HT1080 (cell line): ENCODE data around the gene MAP2. TPM values are rescaled to one million over a fixed set of nuclear protein-coding genes. Genes with fewer than 3 reads are reported as not detected.

Experiments used
- DNase-seq: peaks from one replicate; pipeline ENCODE4 v3.0.0-alpha.2; 2015; ENCODE audit warnings: low read depth
- total RNA-seq: library from RNA; depleted of rRNA; stranded (reverse); fragments of >200 nt; shearing (Covaris generic); gene quantifications from 2 replicates; pipeline ENCODE4 v1.2.3, GENCODE V29; 2014

Gene MAP2
- total RNA-seq, 1 experiment from 2014 or later: 0.77 TPM

DNA sequence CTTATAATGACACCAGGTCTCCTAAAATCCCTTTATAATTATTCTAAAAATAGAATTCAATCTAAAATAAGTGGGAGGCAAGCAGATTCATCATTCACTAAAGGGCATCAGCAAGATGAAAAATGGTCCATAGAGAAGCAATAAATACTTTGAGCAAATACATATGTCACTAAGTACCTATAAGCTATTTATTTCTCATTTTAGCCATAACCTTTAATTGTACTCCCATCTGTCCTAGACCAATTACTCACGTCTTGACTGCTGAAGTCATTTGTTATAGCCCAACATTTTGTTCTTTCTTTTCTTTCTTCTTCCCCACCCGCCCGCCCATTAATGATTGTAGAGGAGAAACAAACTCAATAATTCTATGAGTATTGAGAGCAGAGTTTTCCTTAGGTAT is 105.7 kb downstream of the MAP2 start:
- no peak for DNase-seq

DNA sequence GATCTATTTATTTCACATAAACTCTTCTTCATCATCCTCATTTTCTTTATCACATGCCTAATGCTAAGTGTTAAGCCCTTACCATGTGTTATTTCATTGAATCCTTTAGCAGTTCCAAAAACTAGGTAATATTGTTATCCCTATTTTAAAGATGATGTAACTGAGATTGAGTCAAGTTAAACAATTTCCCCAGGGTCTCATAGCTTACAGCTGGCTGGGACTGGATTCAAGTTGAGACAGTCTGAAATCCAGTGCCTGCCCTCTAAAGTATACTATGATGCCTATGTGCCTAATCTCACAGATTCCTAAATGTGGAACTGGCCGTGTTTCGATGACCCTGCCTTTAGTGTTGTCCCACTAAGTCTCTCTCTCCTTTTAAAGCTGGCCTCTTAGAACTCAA is 108.5 kb downstream of the MAP2 start:
- DNase-seq: no peak

DNA sequence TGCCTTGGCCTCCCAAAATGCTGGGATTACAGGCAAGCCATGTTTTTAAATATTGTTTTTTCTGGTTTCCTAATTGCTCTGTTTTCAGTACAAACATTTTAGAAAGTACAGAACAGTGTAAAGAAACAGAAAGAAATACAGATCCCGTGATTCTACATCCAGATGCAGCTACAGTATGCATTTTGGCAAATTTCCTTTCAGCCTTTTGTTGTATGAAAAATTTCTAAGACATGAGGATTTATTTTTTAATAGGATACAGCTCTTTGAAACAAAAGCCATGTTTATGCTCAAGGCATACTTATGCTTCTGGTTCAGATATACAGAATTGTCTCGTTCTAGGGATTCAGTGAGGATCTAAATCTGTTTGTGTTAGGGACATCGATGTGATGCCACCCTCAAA is 109.5 kb downstream of the MAP2 start:
- no peak for DNase-seq

DNA sequence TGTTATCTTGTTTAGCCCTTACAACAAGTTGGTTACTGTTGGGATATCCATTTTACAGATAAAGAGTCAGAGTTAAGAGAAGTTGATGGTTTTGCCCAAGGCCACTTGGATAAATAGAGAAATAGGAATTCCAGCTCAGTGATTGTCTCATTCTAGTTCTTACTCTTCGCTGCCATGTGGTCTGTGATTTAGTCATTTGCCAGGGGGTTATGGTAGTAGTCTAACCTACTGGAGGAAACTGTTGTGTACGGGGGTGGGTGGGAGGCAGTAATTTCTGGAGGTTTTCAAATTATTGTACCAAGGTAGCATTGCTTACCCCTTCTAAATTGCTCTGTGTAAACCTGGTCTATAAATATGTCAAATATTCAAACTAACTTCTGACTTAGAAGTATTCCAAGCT is 110.4 kb downstream of the MAP2 start:
- DNase-seq: no peak

DNA sequence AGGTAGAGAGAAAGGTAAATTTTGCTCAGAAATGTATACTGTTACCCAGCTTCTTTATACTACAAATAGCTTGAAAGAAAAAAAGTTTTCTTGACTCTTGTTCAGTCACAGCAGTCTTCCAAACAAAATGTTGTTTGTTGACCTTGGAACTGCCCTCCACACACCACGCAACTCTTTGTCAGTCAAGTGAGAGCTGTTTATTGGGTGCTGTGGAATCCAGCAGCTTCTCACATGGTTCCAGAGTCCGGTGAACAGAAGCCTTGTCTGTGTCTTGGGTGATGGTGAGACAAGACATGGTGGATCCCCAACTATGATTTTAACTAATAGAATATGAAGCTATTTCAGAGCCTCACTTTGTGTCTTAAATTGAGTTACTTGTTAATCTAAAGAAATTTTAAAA is 112.5 kb downstream of the MAP2 start:
- no peak for DNase-seq

DNA sequence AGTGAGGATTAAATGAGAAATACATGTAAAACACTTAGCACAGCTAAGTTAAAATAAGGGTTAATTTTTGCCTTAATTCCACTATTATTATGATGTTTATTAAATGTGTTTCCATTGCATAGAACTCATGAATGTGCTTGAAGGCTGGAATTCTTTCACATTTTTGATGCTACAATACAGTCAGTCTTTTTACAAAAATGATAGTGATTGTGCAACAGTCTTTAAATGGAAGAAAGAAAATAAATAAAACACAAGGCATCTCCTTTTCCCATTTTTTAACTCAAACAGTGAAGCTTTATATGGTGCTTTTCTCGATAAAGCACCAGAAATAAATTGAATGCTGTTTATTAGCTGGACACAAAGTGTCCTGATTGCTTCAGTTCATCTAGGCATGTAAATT is 123.9 kb downstream of the MAP2 start:
- DNase-seq: no peak

DNA sequence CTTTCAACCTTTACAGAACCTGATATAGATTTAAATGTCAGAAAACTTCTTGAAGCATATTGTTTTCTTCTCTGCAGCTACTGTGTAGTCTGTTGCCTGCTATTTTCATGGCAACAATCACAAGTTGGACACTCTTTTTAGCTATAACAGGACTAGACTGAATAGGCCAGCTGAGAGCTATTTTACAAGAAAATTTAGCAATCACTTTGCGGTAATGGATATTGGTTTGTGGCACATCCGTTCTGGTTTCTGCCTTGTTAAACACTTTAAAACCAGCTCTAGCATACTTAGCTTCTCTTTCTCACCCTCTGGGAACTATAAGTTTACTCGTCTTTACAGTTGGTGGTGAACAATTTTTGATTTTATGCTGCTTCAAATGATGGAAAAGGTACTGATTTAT is 125.7 kb downstream of the MAP2 start:
- no peak for DNase-seq

DNA sequence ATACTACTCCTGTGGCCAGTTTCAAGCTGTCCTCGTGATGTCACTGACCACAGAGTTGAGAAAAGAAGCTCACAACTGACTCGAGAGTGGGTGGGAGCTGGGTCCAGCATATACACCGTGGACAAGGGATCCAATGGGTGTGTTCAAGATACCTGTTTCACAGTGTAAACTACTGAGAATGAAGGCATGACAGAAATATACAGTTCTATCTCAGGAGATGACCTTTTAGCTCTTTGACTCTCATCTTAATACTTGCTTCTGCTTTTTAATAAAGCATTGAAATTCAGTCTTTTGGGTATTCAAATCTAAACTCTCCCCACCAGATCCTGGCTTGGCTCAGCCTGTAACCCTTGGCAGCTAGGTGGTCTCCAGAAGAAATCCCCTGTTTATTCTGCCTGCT is 130.1 kb downstream of the MAP2 start:
- no peak for DNase-seq

DNA sequence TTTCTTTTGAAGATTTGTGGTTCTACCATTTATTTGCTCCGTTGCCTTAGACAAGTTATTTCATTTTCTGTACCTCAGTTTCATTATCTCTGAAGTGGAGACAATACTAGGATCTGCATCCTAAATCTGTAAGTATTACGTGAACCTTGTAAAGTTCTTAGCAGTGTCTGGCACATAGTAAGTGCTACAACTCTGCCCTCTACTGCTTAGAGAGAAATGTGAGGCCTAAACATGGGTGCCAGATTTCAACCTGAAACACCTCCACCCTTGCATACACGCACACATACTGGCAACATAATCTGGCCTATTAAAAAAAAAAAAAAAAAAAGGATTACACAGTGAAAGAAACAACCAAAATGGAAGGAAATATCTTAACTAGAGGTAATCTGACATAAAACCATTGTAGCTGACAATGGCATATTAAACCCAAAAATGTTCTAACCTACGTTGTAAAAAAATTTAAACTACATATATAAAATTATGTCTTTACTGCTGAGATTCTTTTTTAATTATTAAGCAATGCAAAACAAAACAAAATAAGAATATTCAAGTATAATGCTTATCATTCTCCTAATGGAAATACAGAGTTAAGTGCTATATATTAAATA is 132.6 kb downstream of the MAP2 start:
- DNase-seq: peak; percentile 23

DNA sequence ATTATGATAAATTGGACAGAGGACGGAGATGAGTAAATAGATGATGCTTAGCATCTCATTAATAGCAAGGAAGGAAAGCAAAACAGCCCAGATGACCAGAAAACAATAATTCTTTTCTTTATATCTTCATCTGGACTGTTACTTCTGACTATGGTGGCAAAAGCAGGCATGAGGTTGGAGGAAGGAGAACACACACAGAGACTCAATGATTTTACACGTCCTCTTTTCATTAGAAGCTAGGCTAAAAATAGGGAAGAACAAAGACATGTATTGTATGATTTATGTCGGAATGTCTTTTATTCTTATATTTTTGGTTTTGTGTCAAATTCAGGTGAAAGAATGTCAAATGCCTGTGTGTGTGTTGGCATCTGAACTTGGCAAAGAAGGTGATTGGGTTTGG is 137.1 kb downstream of the MAP2 start:
- DNase-seq: no peak

DNA sequence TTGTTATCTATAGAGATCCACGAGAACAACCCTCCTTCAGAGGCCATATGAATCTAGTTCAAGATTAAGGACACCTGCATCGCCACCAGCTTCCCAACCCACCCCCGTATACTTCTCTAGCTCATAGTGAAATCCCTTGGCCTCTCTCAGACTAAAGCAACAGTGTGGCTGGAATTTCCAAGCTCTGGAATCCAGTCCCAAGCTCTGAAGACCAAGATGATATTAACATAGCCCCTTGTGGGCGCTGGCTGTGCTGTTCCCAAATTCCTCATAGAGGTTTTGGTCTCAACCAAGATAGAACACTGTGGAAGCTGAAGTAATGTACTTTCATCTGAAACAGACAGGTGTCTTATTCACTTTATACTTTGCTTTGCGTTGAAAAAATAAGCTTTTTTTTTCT is 139.6 kb downstream of the MAP2 start:
- DNase-seq: no peak

DNA sequence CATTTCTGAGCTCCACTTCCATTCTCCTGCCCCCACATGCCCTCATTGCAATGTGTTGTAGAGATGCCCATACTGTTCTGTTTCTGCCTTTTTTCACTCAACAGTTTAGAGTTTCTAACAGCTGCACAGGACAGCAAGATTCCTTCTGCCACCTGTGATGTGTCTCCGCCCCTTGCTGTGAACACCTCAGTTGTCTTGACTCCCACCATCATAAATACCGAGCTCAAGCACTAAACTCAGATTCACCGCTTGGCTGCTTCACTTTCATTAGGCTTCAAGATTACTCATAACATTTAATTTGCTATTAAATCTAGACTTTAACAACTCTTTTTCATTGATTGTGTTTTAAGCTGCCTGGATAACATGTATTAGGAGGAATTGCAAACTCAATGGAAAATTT is 141.0 kb downstream of the MAP2 start:
- no peak for DNase-seq

DNA sequence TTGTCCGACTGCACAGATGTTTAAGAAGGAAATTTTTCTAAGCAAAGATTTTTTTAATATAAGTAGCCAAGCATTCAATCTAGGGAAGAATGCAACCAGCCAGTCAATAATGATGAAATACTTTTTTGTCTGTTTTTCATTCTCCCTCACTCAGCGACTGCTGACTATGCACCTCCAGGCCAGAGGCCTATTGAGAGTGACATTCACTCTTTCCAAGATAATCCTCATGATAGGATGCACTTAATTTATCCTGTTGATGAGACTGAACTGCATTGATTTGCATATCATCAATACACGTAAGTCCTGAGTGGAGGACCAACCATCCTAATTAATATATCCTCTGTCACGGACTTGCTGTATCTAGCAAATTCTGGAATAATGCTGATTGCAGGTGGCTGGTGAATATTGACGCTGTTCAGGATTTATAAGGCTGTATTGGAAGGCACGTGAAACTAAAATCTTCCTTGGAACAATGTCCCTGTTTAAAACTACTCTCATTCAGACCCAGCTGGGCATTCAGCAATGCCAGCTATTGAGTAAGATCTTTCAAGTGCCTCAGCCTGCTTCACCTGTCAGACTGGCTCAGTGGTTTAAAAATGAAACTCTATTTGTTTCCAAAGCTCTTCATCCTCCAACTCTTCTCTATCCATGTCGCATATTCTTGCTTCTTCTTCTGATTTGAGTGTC is 142.2 kb downstream of the MAP2 start:
- DNase-seq: no peak

DNA sequence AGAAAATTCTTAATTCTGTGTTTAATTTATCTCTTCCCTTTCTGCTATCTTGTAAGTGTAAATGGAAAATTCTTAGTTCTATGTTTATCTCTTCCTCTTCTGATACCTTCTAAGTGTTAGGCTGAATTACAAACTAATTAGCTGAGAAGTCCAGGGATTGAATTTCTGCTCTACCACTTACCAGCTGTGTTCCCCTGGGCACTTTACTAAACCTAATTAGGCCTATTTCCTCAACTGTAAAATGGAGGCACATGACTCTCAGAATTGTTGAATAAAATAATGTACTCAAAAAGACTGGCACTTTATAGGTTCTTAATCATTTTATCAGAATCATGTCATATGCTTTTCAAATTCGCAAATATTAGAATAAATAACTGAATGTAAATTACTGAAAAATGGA is 146.3 kb downstream of the MAP2 start:
- DNase-seq: no peak

DNA sequence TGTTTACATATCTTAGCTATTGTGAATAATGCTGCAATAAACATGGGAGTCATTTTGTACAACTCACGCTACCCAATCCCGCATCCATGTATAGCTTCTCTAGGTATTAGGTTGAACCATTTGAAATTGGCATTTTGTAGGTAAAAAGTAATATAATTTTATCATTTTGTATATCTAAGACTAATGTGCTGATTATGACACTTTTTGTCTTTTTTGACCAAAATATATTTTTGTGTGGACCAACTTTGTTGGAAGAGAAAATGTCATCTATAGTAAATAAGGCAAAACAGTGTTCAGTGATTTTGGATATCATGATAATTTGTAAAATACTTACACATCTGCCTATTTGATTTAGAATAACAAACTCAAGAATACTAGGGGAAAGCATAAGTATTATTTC is 150.7 kb downstream of the MAP2 start:
- DNase-seq: no peak

DNA sequence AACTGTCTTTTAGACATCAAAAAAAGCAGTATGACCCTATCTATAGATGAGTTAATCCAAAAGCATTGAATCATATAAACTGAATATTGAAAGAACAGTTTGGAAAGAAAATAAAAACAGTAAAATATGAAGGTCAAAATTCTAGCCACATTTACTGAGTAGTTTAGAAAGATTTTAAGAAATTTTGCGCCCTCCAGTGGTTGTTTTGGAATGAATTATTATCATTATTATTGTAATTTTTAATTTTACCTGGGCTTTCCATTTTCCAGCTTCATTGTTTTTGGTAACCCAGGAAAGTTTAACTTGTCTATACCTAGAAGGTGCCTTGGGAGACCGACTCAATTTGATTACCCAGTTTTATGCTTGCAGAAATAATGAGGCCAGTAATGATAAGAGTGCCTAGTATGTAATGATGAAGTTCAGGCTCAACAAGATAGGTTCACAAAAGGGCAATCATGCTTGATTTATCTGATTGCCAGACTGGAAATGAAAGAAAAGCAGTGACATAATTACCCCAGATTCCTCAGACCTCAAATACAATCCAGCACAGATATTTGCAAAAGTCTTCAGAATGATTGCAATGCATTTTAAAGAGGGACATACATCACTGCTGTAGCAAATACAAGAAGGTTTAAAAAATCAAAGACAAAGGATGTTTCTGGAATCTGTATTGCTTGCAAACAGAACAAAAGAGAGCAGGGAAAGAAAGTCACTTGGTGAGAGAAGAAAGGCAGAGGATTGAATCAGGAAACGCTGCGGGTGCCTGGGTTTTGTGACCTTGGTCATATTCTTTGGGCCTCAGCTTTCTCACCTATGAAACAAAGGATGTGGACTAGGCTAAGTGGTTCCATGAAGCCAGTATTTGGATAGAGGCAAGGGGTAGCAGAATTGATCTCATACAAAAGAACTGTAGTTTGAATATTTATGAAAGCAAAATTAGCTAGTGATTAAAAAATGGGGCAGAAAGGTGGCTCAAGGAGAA is 153.8 kb downstream of the MAP2 start:
- DNase-seq: no peak

DNA sequence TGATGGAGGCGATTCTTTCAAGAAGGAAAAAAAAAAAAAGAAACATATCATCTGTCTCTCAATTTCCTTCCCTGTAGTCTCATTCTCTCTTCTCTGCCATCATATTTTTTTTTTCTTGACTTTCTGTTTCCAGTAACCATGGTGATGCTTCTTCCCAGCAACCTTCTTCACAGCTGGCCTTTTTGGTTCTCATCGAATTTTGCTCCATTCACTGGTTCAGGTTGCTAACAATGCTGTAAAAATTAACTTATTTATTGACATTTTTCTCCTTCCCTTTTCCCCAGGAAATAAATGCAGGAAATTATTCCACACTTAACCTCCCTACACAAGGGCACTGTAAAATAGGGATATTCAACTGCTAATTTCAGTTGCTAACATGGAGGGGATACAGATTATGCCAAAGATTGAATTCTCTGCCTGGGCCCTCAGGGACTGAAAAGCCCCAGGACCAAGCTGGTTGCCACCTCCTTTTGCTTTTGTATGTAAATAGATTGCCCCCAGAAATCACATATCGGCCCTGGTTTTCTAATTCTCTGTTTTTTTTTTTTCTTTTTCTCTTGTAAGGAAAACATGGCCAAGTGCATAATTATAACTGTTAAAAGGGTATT is 154.7 kb downstream of the MAP2 start:
- no peak for DNase-seq

DNA sequence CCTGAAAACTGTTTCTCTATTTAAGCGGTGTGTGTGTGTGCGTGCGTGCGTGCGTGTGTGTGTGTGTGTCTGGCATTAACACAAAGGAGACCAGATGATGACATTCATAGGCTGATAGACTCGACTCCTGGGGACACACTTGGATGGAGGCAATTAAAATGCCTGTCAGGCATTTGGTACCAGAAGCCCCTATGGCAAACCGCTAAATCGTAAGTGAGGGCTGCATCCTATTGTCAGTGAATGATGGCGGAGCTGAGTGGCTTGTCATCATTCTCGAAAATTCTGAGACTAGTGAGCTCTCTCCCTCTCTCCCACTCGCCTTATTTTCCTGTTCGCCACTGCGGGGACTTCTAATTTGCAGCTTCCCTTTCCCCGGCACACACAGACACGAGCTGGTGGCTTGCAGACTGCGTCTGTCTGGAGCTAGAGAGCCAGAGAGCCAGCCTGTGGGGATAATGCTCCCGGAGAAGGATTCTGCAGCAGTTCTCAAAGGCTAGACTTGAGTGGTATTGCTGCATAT is 155.4 kb downstream of the MAP2 start:
- DNase-seq: no peak

DNA sequence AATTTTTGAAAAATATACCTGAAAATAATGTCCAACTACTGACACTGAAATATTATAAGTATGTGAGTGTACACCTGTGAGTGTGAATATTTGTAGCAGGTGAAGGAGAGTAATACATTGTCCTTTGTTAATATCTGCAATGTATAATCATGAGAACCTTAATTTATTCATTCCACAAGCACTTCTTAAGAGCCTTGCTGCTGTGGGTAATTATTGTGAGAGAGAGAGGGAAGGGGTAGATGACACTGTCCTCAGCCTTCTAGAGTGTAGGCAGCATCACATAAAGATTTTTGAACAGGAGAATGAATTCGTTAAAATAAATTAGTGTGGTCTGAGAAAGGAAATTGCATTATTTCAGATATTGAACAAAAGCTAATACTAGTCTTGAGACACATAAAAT is 157.2 kb downstream of the MAP2 start:
- no peak for DNase-seq

DNA sequence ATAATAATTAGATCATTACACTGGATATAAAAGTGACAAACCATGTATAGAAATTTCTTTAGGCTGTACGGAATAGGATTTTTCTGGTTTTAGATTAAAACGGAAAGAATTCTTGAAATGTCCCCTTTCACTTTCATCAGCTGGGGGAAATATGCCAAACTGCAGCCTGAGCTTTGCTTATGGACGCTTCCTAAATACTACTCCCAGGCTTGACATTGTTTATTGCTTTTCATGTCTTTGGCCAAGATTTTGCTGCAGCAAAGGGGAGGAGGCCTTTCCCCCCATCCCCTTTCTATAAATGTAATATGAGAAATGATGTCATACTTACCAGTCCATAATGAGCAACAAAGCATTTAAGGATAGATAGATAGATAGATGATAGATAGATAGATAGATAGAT is 158.4 kb downstream of the MAP2 start:
- no peak for DNase-seq

DNA sequence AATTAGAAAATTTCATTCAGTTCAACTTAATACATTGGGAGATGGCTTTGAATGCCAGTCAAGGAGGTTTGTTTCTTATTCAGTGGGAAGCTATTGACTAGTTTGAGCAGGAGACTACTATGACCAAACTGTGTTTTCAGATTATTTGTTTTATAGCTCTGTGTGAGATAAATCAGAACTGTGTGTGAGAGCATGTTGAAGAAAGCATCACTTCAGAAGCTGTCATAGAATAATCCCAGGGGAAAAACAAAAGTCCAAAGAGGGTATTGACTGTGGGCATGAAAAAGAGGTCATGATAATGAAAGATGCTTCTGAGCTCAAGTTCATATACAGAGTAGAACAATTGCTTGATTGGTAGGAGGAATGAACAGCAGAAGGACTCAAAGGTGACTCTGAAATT is 160.6 kb downstream of the MAP2 start:
- no peak for DNase-seq

DNA sequence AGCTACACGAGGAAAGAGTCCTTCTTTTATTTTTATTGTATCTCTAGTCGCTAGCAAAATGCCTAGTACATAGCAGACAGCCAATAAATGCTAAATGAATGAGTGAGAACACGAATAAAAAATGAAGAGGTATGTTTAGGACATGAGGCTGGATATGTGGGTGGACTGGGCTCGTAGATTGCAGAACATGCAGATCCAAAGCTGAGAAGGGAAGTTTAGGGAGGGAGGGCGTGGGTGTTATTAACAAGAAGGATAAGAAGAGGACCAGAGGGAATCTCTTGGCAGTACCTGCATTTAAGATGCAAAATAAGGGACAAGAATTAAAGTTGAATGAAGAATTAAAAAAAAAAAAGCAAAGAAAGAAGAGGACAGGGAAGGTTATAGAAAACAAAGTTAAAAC is 161.1 kb downstream of the MAP2 start:
- DNase-seq: no peak
